Neuronal stem cell (in vitro differentiated cells): ENCODE data around the gene OTULIN.

ENCODE experiments used
- DNase-seq: peaks from one replicate; pipeline ENCODE4 v3.0.0-alpha.2; 2013; ENCODE audit warnings: low spot score
- H2AFZ ChIP-seq: one replicate; pipeline ENCODE4 v1.6.1; 2013; ENCODE audit warnings: mild to moderate bottlenecking, low read length, inconsistent platforms
- H2AK5ac ChIP-seq: 2 replicates; pipeline ENCODE4 v1.6.1; 2013; ENCODE audit warnings: low read depth, mild to moderate bottlenecking, inconsistent platforms, low read length, moderate library complexity, mixed read lengths
- H2BK120ac ChIP-seq: 2 replicates; pipeline ENCODE4 v1.6.1; 2013; ENCODE audit warnings: low read depth, mild to moderate bottlenecking, inconsistent platforms, low read length, moderate library complexity, mixed read lengths
- H2BK12ac ChIP-seq: one replicate; pipeline ENCODE4 v1.6.1; 2013; ENCODE audit warnings: low read length, inconsistent platforms
- H2BK15ac ChIP-seq: 2 replicates; pipeline ENCODE4 v1.6.1; 2013; ENCODE audit warnings: mild to moderate bottlenecking, low read length, inconsistent platforms, mixed read lengths
- H2BK5ac ChIP-seq: one replicate; pipeline ENCODE4 v1.6.1; 2013; ENCODE audit warnings: inconsistent platforms, mild to moderate bottlenecking, low read length, moderate library complexity
- H3K14ac ChIP-seq: one replicate; pipeline ENCODE4 v1.6.1; 2013; ENCODE audit warnings: low read length, inconsistent platforms
- H3K18ac ChIP-seq: 2 replicates; pipeline ENCODE4 v1.6.1; 2013; ENCODE audit warnings: low read length, inconsistent platforms
- H3K23ac ChIP-seq: 2 replicates; pipeline ENCODE4 v1.6.1; 2013; ENCODE audit warnings: low read depth, mild to moderate bottlenecking, mixed read lengths, low read length, inconsistent platforms; ENCODE audit not compliant: poor library complexity
- H3K27ac ChIP-seq: replicated peaks from 3 replicates; pipeline ENCODE4 v1.5.1; 2013; ENCODE audit warnings: low read length, inconsistent platforms
- H3K27me3 ChIP-seq, 3 experiments: 2 replicates each; pipeline ENCODE4 v1.6.1; 2013; ENCODE audit warnings: low read length in 3 of 3, mild to moderate bottlenecking in 2 of 3, inconsistent platforms in 1 of 3, low read depth in 1 of 3, mixed read lengths in 1 of 3, moderate library complexity in 1 of 3; ENCODE audit not compliant: control insufficient read depth in 3 of 3, insufficient read depth in 3 of 3
- H3K36me3 ChIP-seq, 2 donors: replicated peaks in 1 of 2; 2 replicates each; pipeline ENCODE4 v1.6.1; 2013; ENCODE audit warnings: low read length in 2 of 2; ENCODE audit not compliant: control insufficient read depth in 2 of 2, insufficient read depth in 2 of 2
- H3K4ac ChIP-seq: 2 replicates; pipeline ENCODE4 v1.6.1; 2013; ENCODE audit warnings: inconsistent platforms, mild to moderate bottlenecking, low read length, moderate library complexity
- H3K4me1 ChIP-seq, 2 donors: 1 replicate in 1 of 2; 2 replicates in 1 of 2; pipeline ENCODE4 v1.6.1; 2013; ENCODE audit warnings: low read length in 2 of 2, low read depth in 1 of 2; ENCODE audit not compliant: control insufficient read depth in 2 of 2, insufficient read depth in 1 of 2
- H3K4me2 ChIP-seq: one replicate; pipeline ENCODE4 v1.6.1; 2013; ENCODE audit warnings: mild to moderate bottlenecking, low read length, inconsistent platforms; ENCODE audit not compliant: insufficient read depth, poor library complexity, severe bottlenecking
- H3K4me3 ChIP-seq, 2 donors: 2 replicates each; pipeline ENCODE4 v1.5.1; 2013; ENCODE audit warnings: low read length in 2 of 2, mild to moderate bottlenecking in 2 of 2, inconsistent platforms in 1 of 2, moderate library complexity in 1 of 2
- H3K79me1 ChIP-seq: one replicate; pipeline ENCODE4 v1.6.1; 2013; ENCODE audit warnings: low read depth, mild to moderate bottlenecking, inconsistent platforms, low read length, moderate library complexity
- H3K9ac ChIP-seq: one replicate; pipeline ENCODE4 v1.6.1; 2013; ENCODE audit warnings: mild to moderate bottlenecking, low read depth, low read length, inconsistent platforms; ENCODE audit not compliant: poor library complexity
- H3K9me3 ChIP-seq, 2 donors: replicated peaks in 1 of 2; 2 replicates each; pipeline versions ENCODE3 to v1.6.1; 2013; ENCODE audit warnings: low read length in 2 of 2, mild to moderate bottlenecking in 2 of 2, inconsistent platforms in 1 of 2, low read depth in 1 of 2, mixed read lengths in 1 of 2, moderate library complexity in 1 of 2; ENCODE audit not compliant: control insufficient read depth in 2 of 2, insufficient read depth in 1 of 2
- H4K8ac ChIP-seq: one replicate; pipeline ENCODE4 v1.6.1; 2013; ENCODE audit warnings: low read depth, mild to moderate bottlenecking, inconsistent platforms, low read length, moderate library complexity
- H4K91ac ChIP-seq: one replicate; pipeline ENCODE4 v1.6.1; 2013; ENCODE audit warnings: low read length, low read depth, mild to moderate bottlenecking, inconsistent platforms; ENCODE audit not compliant: poor library complexity
- WGBS, 2 donors: extraction: QIAGEN DNeasy Blood & Tissue Kit; methylation state at CpG; one replicate each; pipeline ENCODE4 v1.1.7; 2013; ENCODE audit warnings: missing lambda C conversion rate in 2 of 2, mixed read lengths in 1 of 2; ENCODE audit not compliant: insufficient read length in 2 of 2, insufficient replicate concordance in 1 of 2; ENCODE audit errors: extremely low coverage in 2 of 2; 5-methylcytosine and 5-hydroxymethylcytosine counted together

Gene OTULIN

GRCh38 chr5:14644623-14645237 lies 19.8 kb upstream of the OTULIN start:
- no peak overlapping the region for H4K91ac ChIP-seq
- no peak overlapping the region for H2BK120ac ChIP-seq
- H3K79me1 ChIP-seq, result no peaks in the 10 kb centered on the region
- no peak overlapping the region for H3K27ac ChIP-seq
- H3K23ac ChIP-seq, result no peak overlapping the region
- H2AK5ac ChIP-seq, result no peak overlapping the region
- no peak overlapping the region for H3K4ac ChIP-seq
- WGBS, 2 donors, result no CpG with 5 or more reads among the region's 1 CpG
- no peaks in the 10 kb centered on the region for H3K4me1 ChIP-seq
- H2BK5ac ChIP-seq, result no peak overlapping the region
- no peak overlapping the region for H2BK12ac ChIP-seq
- H3K4me3 ChIP-seq, result no peak overlapping the region
- H2AFZ ChIP-seq, result no peak overlapping the region
- no peak overlapping the region for H3K4me2 ChIP-seq
- H4K8ac ChIP-seq, result no peak overlapping the region
- H3K9me3 ChIP-seq, result peaks cover 0 to 3% of the 10 kb centered on the region in 2 donors
- no peak overlapping the region for H3K18ac ChIP-seq
- no peak for DNase-seq
- H3K9ac ChIP-seq, result no peak overlapping the region
- H3K27me3 ChIP-seq, result no peaks in the 10 kb centered on the region
- no peak overlapping the region for H3K14ac ChIP-seq
- no peaks in the 10 kb centered on the region for H3K36me3 ChIP-seq
- H2BK15ac ChIP-seq, result no peak overlapping the region

DNA sequence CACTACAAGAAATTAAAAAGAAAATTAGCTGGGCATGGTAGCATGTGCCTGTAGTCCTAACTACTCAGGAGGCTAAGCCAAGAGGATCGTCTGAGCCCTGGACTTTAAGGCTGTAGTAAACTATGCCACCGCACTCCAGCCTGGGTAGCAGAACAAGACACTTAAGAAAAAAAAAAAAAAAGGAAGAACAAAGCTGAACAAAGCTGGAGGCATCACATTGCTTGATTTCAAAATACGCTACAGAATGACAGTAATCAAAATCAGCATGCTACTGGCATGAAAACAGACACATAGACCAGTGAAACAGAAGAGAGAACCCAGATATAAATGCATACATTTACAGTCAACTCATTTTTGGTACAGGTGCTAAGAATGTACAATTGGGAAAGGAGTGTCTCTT lies 14.5 kb upstream of the OTULIN start:
- Histone ChIP-seq H3K27ac (no peak overlapping the region), H3K27me3 (no peaks in the 10 kb centered on the region), H2BK12ac (no peak overlapping the region), H2BK120ac (no peak overlapping the region), H3K9ac (no peak overlapping the region), H3K4me1 (no peaks in the 10 kb centered on the region), H4K8ac (no peak overlapping the region), H3K36me3 (no peaks in the 10 kb centered on the region), H4K91ac (no peak overlapping the region), H3K4me2 (no peak overlapping the region), H3K4ac (no peak overlapping the region), H2BK5ac (no peak overlapping the region), H3K14ac (no peak overlapping the region), H2AFZ (no peak overlapping the region), H3K79me1 (no peaks in the 10 kb centered on the region), H3K18ac (no peak overlapping the region), H2BK15ac (no peak overlapping the region), H3K9me3 (no peaks in the 10 kb centered on the region), H3K23ac (no peak overlapping the region), H2AK5ac (no peak overlapping the region), H3K4me3 (no peak overlapping the region)
- no peak for DNase-seq
- WGBS, 2 donors, result no CpG with 5 or more reads among the region's 3 CpGs

DNA sequence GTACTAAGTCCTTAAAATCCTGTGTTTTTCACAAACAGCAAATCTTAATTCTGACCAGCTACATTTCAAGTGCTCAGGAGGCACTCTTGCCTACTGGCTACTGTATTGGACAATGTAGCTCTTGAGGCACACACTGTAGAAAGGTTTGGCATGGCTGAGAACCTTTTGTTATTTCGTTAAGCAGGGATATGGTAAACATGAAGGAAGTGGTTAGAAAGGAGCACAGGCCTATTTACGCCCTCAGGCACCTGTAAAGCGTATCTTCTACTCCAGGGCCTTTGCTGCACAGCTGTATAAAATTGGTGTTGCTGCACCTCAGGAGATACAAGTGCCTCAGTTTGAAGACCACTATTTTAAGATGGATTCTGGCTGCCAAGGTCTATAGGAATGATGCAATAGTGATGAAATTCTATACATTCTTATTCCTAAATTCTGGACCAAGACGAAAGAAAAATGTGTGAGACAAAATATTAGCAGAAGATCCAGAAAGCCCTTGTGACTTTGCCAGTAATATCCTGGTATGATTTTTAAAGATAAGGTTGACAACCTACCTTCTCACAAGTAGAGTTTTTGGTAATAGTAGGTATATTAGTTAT lies 9.3 kb upstream of the OTULIN start:
- no peaks in the 10 kb centered on the region for H3K9me3 ChIP-seq
- H3K23ac ChIP-seq, result no peak overlapping the region
- no peak overlapping the region for H3K14ac ChIP-seq
- no peak overlapping the region for H4K91ac ChIP-seq
- no peak overlapping the region for H2BK5ac ChIP-seq
- no peaks in the 10 kb centered on the region for H3K36me3 ChIP-seq
- H2BK15ac ChIP-seq, result no peak overlapping the region
- no peaks in the 10 kb centered on the region for H3K4me1 ChIP-seq
- no peak for DNase-seq
- H3K27ac ChIP-seq, result no peak overlapping the region
- H2AFZ ChIP-seq, result no peak overlapping the region
- H3K4ac ChIP-seq, result no peak overlapping the region
- no peak overlapping the region for H3K4me3 ChIP-seq
- H3K9ac ChIP-seq, result no peak overlapping the region
- H3K27me3 ChIP-seq, result no peaks in the 10 kb centered on the region
- no peak overlapping the region for H2AK5ac ChIP-seq
- H3K18ac ChIP-seq, result no peak overlapping the region
- H3K79me1 ChIP-seq, result no peaks in the 10 kb centered on the region
- WGBS, 2 donors, result no CpG with 5 or more reads among the region's 4 CpGs
- no peak overlapping the region for H4K8ac ChIP-seq
- H3K4me2 ChIP-seq, result no peak overlapping the region
- H2BK12ac ChIP-seq, result no peak overlapping the region
- no peak overlapping the region for H2BK120ac ChIP-seq

- Histone ChIP-seq H2BK5ac (no peak overlapping the region), H3K14ac (no peak overlapping the region), H4K8ac (no peak overlapping the region), H3K9me3 (no peaks in the 10 kb centered on the region), H2AK5ac (no peak overlapping the region), H3K36me3 (peaks cover 0 to 1% of the 10 kb centered on the region in 2 donors), H2BK12ac (no peak overlapping the region), H3K4me1 (no peaks in the 10 kb centered on the region), H3K27ac (no peak overlapping the region), H3K79me1 (no peaks in the 10 kb centered on the region), H3K9ac (no peak overlapping the region), H2BK120ac (no peak overlapping the region), H3K18ac (no peak overlapping the region), H3K23ac (no peak overlapping the region), H3K4me2 (no peak overlapping the region), H4K91ac (no peak overlapping the region), H2AFZ (no peak overlapping the region), H2BK15ac (no peak overlapping the region), H3K4me3 (no peak overlapping the region), H3K27me3 (no peaks in the 10 kb centered on the region), H3K4ac (no peak overlapping the region)
- WGBS, 2 donors, result no CpG with 5 or more reads among the region's 2 CpGs
- DNase-seq, result no peak
These were observed 7.6 kb upstream of the OTULIN start for GRCh38 chr5:14656898-14657297.
